GM18861 (cell line): Measurements from ENCODE around the gene HDAC4.

Experiments
- ATAC-seq: cut with Tn5 transposase; IDR thresholded peaks from one replicate; pipeline ENCODE4 v1.9.1; 2021; ENCODE audit not compliant: unreplicated experiment

Gene HDAC4

GRCh38 chr2:239299218-239299939, 101.4 kb downstream of the HDAC4 start:
- ATAC-seq, result no peak

- no peak for ATAC-seq
These were observed 102.6 kb downstream of the HDAC4 start for GRCh38 chr2:239298116-239298804.

- ATAC-seq, result no peak
These were observed 103.4 kb downstream of the HDAC4 start for GRCh38 chr2:239297142-239298004.

GRCh38 chr2:239296020-239296932, 104.5 kb downstream of the HDAC4 start:
- no peak for ATAC-seq

GRCh38 chr2:239295377-239296019, 105.3 kb downstream of the HDAC4 start:
- no peak for ATAC-seq

- no peak for ATAC-seq
These were observed 106.2 kb downstream of the HDAC4 start for GRCh38 chr2:239294571-239295054.

- ATAC-seq, result peak; percentile 68
These were observed 106.9 kb downstream of the HDAC4 start for GRCh38 chr2:239293775-239294430.

- no peak for ATAC-seq
These were observed 107.7 kb downstream of the HDAC4 start for GRCh38 chr2:239292959-239293774.

GRCh38 chr2:239292531-239292930, 108.3 kb downstream of the HDAC4 start:
- no peak for ATAC-seq

- no peak for ATAC-seq
These were observed 109.1 kb downstream of the HDAC4 start for GRCh38 chr2:239291475-239292350.

- no peak for ATAC-seq
These were observed 110.0 kb downstream of the HDAC4 start for GRCh38 chr2:239290618-239291474.

- ATAC-seq, result no peak
These were observed 111.3 kb downstream of the HDAC4 start for GRCh38 chr2:239289545-239289944.

GRCh38 chr2:239288951-239289511, 111.8 kb downstream of the HDAC4 start:
- peak; percentile 51 for ATAC-seq

GRCh38 chr2:239288237-239288636, 112.6 kb downstream of the HDAC4 start:
- no peak for ATAC-seq

- no peak for ATAC-seq
These were observed 113.4 kb downstream of the HDAC4 start for GRCh38 chr2:239287461-239287860.

GRCh38 chr2:239286901-239287300, 113.9 kb downstream of the HDAC4 start:
- ATAC-seq, result no peak

- ATAC-seq, result no peak
These were observed 114.9 kb downstream of the HDAC4 start for GRCh38 chr2:239285932-239286230.
